GM18909 (cell line): ENCODE measurements around the gene DMRT3.

ENCODE experiments used
- ATAC-seq: cut with Tn5 transposase; IDR thresholded peaks from one replicate; pipeline ENCODE4 v1.9.1; 2021; ENCODE audit warnings: mild to moderate bottlenecking; ENCODE audit not compliant: unreplicated experiment, poor library complexity

The DMRT3 gene, protein sequence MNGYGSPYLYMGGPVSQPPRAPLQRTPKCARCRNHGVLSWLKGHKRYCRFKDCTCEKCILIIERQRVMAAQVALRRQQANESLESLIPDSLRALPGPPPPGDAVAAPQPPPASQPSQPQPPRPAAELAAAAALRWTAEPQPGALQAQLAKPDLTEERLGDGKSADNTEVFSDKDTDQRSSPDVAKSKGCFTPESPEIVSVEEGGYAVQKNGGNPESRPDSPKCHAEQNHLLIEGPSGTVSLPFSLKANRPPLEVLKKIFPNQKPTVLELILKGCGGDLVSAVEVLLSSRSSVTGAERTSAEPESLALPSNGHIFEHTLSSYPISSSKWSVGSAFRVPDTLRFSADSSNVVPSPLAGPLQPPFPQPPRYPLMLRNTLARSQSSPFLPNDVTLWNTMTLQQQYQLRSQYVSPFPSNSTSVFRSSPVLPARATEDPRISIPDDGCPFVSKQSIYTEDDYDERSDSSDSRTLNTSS

DNA sequence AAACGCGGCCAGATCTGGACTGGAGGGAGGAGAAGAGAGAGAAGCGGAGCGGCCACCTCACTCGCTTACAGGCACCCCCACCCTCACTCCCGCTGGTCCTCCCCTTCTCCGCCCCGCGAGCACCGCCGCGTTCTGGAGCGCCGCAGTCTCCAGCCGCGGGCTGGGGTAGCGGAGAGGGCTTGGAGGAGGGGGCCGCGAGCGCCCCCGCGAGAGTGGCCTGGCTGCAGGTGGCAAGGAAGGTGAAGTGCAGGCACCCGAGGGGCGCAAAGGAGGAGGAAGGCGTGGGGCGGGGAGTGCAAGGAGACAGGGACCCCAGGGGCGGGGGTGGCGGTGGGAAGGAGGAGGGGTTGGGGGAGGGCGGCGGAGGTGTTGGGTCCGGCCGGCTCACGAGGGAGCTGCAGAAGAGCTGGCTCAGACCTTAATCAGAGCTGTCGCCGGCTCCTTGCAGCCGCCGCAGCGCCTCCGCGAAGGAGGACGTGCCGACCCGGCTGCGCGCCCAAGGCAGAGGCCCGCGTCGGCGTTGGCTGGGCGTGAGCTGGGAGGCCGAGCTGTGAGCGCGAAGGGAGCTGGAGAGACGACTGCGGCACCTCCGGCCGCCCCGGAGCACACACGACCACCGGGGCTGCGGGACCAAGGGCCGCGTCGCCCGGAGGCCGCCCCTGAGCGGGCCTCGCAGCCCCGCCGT is at the start of gene DMRT3:
DMRT3 (plus strand) TSS at position 398 of the 685 bp plus-strand sequence. CDS start 347 bp downstream, outside the sequence.
- ATAC-seq, result no peak

DNA sequence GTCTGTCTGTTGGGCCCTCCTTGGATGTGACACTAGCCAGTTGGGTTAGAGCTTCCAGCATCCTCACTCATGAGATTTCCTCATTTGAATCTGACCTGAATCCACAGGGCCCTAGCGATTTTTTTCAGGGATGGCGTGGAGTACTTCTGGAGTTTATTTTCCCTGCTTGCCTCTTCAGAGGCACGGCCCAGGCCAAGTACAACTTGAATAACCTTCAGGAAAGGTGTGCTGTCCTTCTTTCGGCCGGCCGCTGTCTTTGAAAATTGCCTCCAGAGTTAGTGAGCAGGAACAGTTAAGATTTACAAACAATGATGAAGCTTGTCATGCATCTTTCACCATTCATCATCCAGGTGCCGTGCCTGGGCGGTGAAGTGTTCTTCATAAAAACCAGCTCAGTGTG is 49.5 kb upstream of the DMRT3 start:
- ATAC-seq, result no peak

DNA sequence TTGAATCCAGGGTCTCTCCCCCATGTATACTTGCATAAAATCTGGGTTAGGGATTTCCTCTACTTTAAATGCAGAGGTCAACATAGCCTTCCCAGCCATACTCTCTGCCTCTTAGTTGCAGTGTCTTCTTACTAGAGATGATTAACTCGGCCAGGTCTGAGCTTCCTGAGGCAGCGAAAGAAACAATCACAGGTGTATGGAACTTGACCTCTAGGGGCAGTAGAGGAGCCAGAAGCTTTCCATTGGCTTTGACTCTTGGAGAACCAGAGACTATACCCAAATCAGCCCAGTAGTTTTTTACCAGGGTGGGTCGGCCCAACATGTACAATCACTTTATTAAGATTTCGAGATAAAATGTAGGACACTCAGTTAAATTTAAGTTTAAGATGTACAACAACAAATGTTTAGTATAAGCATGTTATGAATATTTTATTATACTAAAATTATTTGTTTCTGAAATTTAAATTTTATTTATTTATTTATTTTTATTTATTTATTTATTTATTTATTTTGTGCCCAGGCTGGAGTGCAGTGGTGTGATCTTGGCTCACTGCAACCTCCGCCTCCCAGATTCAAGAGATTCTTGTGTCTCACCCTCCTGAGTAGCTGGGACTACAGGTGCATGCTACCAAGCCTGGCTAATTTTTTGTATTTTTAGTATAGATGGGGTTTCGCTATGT is 48.0 kb upstream of the DMRT3 start:
- peak; percentile 67 for ATAC-seq

DNA sequence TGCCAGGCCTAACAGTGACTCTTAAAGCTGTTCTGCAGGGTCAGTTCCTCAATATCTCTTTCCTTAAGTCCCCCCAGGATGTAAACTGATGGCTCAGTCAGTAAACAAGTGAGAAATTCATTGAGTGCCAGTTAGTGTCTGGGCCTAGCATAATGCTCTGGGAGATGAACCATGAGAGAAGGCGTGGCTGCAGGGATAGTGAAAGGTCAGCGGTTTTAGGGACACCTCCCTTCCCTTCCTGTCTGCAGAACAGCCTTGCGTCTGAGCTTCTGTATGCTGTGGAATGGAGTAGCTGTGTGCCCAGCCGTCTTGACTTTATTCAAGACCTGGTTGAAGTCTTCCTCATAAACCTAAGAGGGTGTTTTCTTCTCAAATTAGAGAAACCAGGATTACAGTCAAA is 46.7 kb upstream of the DMRT3 start:
- no peak for ATAC-seq

DNA sequence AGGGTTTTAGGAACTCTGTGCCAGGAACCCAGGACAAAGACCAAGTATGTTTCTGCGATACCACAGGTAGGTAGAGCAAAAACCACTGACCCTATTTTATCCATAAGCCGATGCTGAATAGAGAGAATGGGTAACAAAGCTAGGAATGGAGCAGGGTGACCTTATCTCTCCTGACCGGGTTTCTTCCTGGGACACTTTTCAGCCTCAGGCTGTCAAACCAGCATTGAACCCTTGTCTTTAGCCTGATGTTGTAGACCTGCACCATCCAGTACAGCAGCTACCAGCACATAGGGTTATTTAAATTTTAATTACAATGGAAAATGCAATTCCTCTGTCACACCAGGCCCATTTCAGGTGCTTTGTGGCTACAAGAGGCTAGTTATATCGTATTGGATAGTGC is 43.1 kb upstream of the DMRT3 start:
- no peak for ATAC-seq

DNA sequence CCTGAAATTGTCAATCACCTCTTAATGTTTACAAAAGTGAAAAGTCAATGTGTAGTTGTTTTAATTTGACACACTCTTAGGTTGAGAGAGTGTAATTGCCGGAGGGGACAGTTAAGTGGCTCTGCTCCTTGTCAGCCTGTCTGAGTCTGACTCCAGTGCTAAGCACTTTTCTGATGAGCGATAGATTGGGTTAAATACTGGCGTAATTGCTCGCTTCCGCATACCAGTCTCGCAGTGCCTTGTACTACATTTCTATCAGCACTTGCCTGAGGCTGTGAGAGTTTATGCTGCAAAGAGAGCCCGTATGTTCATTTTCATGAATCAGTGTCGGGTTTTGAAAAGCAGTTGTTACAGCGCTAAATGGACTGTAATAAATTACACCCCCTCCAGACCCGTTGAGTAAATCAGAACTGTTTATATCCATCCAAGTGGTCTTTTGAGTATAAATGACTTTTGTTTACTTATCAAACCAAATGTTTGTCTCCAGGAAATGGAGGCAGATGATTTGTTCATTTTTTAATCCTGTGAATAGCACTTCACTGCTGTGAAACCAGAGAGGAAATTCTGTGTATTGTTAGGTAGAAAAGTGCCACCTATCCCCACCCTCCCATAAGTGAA is 41.0 kb upstream of the DMRT3 start:
- no peak for ATAC-seq

DNA sequence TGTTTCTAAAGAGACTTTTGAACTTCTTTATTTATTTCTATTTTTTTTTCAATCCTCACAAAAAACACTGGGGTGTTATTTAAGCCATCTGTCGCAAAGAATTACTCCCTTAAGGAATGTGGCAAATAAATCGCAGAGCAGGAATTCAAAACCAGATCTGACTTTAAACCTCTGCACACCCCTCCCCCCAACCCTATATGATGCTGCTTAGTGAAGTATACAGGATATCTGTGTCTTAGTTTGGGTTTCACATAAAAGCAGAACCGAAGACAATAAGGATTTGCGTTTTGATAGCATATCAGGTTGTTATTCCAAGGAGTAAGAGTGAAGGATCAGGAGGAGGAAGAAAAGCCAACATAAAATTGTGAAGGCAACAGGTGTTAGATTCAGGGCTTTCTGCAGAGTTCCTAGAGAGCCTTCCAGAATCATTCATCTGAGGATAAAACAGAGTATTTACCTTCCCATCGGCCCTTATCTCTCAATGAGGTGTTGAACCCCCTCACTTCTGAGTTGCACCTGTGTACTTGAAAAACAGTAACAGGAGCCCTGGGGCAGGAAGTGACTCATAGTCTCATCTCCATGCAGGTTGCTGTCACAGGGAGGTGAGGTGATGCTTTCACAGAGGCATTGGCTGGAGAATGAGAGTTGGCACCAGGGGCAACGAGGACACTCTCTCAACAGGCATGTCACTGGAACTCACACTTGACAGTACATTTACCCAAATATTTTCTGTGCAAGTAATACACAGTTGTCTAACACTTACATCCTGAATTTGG is 33.5 kb upstream of the DMRT3 start:
- no peak for ATAC-seq

DNA sequence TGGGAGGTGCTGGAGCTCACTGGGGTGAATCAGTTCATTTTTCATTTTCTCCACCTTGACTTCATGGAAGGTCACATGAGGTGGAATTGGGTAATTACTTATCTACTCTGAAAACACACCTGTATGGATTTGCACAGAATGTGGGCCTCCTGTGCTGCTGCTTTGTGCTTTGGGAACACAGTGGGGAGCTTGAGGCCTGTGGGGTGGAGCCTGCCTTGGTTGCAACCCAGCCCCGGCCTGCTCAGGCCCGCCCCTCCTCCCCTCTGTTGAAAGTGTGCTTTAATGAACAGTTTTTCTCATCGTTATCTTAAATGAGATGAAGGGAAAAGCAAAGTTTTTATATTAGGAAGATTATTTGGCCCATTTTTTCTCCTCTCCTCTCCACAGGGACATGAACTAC is 28.5 kb upstream of the DMRT3 start:
- no peak for ATAC-seq

DNA sequence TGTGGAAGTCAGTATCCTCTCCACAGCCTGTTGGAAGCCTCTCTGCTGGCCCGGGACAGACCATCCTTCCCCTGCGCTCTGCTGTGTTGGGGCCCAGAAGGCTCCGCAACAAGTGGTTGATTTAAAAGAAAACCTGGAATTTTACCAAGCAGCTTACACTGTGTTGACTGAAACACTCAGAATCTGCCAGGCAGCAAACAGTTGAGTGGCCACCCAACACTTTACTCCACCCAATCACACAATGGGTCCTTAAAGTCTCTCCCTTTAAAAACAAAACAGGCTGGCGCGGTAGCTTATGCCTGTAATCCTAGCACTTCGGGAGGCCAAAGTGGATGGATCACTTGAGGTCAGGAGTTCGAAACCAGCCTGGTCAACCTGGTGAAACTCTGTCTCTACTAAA is 28.0 kb upstream of the DMRT3 start:
- no peak for ATAC-seq

DNA sequence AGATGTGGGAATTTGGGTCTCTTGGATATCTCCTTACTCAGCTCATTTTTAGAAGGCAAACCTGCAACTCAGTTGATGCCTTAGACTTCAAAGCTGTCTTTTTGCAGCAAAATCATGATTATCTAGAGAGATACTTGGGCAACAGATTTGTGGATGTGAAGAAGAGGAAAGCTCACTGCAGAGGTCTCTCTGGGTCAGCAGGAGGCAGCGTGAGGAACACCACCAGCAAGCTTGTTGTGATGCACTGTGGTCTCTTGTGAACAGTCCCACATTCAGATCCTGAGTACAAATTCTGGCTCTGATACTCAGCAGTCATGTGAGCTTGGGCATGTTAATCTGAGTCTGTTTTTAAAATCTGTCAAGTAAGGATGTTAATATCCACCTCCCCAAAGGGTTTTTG is 26.3 kb upstream of the DMRT3 start:
- ATAC-seq, result no peak

DNA sequence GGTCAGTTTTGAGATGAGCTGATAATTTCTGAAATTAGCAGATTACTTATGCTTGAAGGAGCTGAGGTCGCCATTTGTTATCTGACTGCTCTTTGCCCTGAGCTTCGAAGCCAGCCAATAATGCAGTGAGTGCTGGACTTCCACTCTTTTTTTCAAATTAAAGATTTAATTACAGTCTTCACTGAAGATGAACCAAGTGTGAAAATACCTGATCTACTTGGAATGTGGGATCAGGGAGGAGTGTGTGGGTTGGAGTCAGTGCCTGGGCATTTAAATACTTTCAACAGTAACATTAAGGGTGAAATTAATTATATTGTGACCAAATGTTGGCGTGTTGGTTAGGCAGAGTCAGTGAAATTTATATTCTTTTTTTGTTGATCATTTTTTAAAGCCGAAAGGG is 23.9 kb upstream of the DMRT3 start:
- no peak for ATAC-seq

DNA sequence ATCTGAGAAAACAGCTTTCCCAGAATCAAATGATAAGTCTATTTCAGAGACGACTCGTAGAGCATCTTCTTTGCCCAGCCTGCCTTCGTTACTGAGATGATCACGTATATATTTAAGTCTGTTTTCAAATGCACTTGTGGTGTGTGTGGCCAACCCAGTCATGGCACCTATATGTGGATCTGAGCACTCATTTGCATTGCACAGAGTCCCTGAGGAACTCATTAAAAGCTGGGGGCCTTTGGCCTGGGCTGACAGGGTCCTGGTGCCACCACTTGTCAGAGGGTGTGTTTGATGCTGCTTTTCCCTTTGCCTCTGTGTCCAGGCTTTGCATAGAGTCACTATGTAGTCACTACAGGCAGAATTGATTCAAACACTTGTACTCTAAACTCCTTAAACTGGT is 17.4 kb upstream of the DMRT3 start:
- no peak for ATAC-seq

DNA sequence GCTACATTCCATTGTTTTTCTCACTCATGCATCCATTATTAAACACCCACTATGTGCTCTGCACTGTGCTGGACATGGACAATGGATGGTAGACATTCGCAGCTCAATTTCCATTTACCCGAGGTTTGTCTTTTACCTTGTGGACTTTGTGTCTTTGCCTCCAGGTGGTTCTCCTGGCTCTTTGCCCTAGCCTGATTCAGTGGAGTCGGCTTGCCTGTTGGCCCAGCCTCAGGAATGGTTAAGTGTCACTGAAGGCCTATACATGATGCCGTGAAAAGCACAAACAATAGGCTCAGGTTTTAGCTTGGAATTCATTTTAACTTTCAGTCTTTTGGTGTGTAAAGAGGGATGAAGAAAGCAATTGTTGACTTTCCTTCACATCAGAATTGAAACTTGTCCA is 16.5 kb upstream of the DMRT3 start:
- no peak for ATAC-seq

DNA sequence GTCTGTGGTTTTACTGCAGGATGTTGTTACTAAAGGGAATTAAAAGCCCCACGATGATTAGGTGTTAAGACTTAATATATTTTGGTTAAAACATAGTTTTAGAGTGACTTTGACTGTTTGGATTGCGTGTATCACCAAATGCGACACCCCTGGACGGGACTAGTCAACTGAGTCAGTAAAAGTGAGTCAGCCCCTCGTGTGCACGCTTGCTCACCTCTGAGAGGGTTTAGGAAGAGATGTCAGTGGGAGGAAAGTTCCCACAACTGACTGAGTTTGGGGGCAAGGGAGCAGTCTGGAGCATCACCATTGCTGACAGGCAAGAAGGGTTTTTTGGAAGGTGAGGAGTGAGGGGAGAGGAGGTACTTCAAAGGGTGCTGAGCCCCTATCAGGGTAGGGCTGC is 14.4 kb upstream of the DMRT3 start:
- ATAC-seq, result no peak

DNA sequence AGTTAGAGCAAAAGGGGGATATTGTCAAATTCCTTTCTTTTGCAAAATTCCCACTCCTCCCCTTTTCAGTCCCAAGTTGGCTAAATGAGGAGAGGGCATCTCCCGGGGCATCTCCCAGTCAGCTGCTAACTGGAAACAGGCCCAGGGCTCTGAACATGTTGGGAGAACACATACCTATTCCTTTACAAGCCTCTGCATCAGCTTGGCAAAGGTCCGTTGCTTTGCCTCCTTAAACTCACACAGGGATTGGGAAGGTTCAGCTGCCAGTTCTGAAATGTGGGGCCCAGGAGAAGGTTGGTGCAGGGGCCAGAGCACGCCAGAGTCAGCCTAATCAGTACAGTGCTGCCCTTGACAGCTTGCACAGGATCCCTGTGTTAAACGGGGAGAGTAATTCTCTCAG is 11.0 kb upstream of the DMRT3 start:
- no peak for ATAC-seq

DNA sequence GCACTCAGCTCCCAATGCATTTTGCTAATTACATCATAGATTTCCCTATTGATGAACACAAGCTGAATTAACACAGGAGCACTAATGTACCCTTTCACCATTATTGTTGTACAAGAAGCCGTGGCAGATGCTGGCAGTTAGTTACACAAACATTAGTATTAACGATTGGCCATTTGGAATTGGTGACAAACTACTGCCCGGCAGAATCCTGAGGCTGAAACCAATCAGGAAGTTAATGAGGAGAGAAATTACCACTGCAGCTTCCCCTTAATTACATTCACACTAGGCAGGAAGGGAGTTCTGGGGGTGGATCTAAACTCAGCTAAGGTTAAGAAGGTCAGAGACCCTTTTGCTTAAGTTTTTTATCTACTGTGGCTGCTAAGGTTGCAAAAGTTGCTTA is 9.6 kb upstream of the DMRT3 start:
- no peak for ATAC-seq

DNA sequence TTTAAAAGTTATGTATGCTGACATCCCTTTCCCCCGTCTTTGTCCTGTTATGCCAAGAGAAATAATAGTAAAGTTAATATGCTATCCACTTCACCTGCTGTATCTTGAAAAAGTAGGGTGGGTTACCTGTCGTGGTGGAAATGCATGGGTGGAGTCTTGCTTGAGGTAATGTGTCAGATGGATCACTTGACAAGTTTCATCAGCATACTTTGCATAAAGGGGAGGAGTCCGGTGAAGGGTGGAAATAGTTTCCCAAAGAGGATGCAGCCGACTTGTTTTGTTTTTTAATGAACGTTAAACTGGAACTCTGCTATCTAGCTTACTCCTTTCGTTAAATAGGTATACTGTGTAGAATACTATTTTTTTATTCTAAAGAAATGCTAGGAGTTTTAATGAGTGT is 9.0 kb upstream of the DMRT3 start:
- no peak for ATAC-seq

DNA sequence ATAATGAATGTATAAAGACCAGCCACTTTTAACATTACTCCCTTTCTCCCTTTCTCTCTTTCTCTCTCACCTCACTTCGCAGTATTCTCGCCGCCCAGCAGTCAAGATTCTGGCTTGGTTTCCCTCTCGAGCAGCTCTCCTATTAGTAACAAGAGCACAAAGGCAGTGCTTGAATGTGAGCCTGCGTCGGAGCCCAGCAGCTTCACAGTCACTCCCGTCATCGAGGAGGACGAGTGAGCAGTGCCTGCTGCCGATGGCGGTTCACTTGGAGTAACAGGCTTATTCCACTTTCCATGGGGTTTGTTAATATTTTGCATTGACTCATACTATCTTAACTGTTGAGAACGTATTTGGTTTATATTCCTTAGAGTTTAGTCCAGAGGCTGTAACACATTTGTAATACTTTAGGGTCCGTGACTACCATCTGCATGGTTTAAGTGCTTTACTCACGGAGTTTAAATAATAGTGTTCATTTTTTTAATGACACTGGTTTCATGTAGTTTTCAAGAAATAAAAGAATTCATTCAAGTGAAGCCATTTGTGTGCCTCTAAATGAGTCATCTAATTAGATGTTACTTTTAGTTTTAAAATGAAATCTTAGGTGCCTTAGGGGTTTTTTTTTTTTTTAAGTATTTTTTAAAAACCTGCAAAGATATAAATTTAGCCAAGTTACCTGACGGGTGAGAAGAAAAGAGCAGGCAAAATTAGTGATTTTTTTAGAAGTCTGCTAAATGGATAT is 8.4 kb upstream of the DMRT3 start:
- no peak for ATAC-seq
